ENCODE data around the gene APC.
"Not testable (repeated sequence)": the region's sequence is repeated elsewhere in the genome, so short reads cannot be mapped to it uniquely, and the experiment has no call there.

APC gene

GRCh38 chr5:112863549-112863948, 125.9 kb downstream of the APC start:
- TF ChIP-seq POLR2A (IDR thresholded peaks at IDR 0.05; ENCODE audit: low read depth, low read length): no peak
- DNase-seq (ENCODE audit: insufficient read length, low spot score) (no peak), FAIRE-seq (no peak)

GRCh38 chr5:112865128-112865527, 127.4 kb downstream of the APC start:
- DNase-seq (ENCODE audit: insufficient read length, low spot score) (no peak), FAIRE-seq (no peak)
- no peak for TF ChIP-seq POLR2A (IDR thresholded peaks at IDR 0.05; ENCODE audit: low read depth, low read length)

GRCh38 chr5:112866739-112867138, 129.1 kb downstream of the APC start:
- no peak for FAIRE-seq
- no peak for DNase-seq (ENCODE audit: insufficient read length, low spot score)
- no peak for TF ChIP-seq POLR2A (IDR thresholded peaks at IDR 0.05; ENCODE audit: low read depth, low read length)

- FAIRE-seq (no peak), DNase-seq (ENCODE audit: insufficient read length, low spot score) (no peak)
- TF ChIP-seq POLR2A (IDR thresholded peaks at IDR 0.05; ENCODE audit: low read depth, low read length): no peak
These were observed 129.7 kb downstream of the APC start for GRCh38 chr5:112867411-112867810.

- DNase-seq (ENCODE audit: insufficient read length, low spot score) (no peak), FAIRE-seq (no peak)
- TF ChIP-seq POLR2A (IDR thresholded peaks at IDR 0.05; ENCODE audit: low read depth, low read length): no peak
These were observed 132.3 kb downstream of the APC start for GRCh38 chr5:112869948-112870347.

GRCh38 chr5:112870966-112871365, 133.3 kb downstream of the APC start:
- no peak for TF ChIP-seq POLR2A (IDR thresholded peaks at IDR 0.05; ENCODE audit: low read depth, low read length)
- FAIRE-seq (no peak), DNase-seq (ENCODE audit: insufficient read length, low spot score) (no peak)

- DNase-seq (ENCODE audit: insufficient read length, low spot score) (no peak), FAIRE-seq (no peak)
- TF ChIP-seq POLR2A (IDR thresholded peaks at IDR 0.05; ENCODE audit: low read depth, low read length): no peak
These were observed 138.7 kb downstream of the APC start for GRCh38 chr5:112876362-112876761.

- DNase-seq (ENCODE audit: insufficient read length, low spot score): no peak
- TF ChIP-seq POLR2A (IDR thresholded peaks at IDR 0.05; ENCODE audit: low read depth, low read length): no peak
- no peak for FAIRE-seq
These were observed 140.4 kb downstream of the APC start for GRCh38 chr5:112878101-112878500.

GRCh38 chr5:112878760-112879159, 141.1 kb downstream of the APC start:
- no peak for TF ChIP-seq POLR2A (IDR thresholded peaks at IDR 0.05; ENCODE audit: low read depth, low read length)
- FAIRE-seq (no peak), DNase-seq (ENCODE audit: insufficient read length, low spot score) (no peak)

GRCh38 chr5:112880219-112880964, 142.7 kb downstream of the APC start:
- TF ChIP-seq POLR2A (IDR thresholded peaks at IDR 0.05; ENCODE audit: low read depth, low read length): no peak
- FAIRE-seq: no peak
- DNase-seq (ENCODE audit: insufficient read length, low spot score): no peak

GRCh38 chr5:112883192-112883591, 145.5 kb downstream of the APC start:
- FAIRE-seq: no peak
- no peak for TF ChIP-seq POLR2A (IDR thresholded peaks at IDR 0.05; ENCODE audit: low read depth, low read length)
- no peak for DNase-seq (ENCODE audit: insufficient read length, low spot score)

GRCh38 chr5:112885001-112885400, 147.3 kb downstream of the APC start:
- no peak for DNase-seq (ENCODE audit: insufficient read length, low spot score)
- no peak for FAIRE-seq
- TF ChIP-seq POLR2A (IDR thresholded peaks at IDR 0.05; ENCODE audit: low read depth, low read length): no peak

- FAIRE-seq (no peak), DNase-seq (ENCODE audit: insufficient read length, low spot score) (no peak)
- no peak for TF ChIP-seq POLR2A (IDR thresholded peaks at IDR 0.05; ENCODE audit: low read depth, low read length)
These were observed 149.3 kb downstream of the APC start for GRCh38 chr5:112886975-112887374.

GRCh38 chr5:112892066-112892465, 154.4 kb downstream of the APC start:
- DNase-seq (ENCODE audit: insufficient read length, low spot score); FAIRE-seq: not testable (repeated sequence)

GRCh38 chr5:112892776-112893175, 155.1 kb downstream of the APC start:
- no peak for TF ChIP-seq POLR2A (IDR thresholded peaks at IDR 0.05; ENCODE audit: low read depth, low read length)
- DNase-seq (ENCODE audit: insufficient read length, low spot score) (no peak), FAIRE-seq (no peak)

GRCh38 chr5:112895682-112896081, 158.0 kb downstream of the APC start:
- DNase-seq (ENCODE audit: insufficient read length, low spot score) (no peak), FAIRE-seq (no peak)
- no peak for TF ChIP-seq POLR2A (IDR thresholded peaks at IDR 0.05; ENCODE audit: low read depth, low read length)
